Ectodermal cell (in vitro differentiated cells): ENCODE measurements around the gene HNRNPC.
"Not testable (repeated sequence)": the region's sequence is repeated elsewhere in the genome, so short reads cannot be mapped to it uniquely, and the experiment has no call there.

Experiments used
- H3K27ac ChIP-seq: 2 replicates; pipeline ENCODE4 v1.7.0; 2013; ENCODE audit warnings: mild to moderate bottlenecking, low read depth, low read length; ENCODE audit not compliant: insufficient read depth, poor library complexity, severe bottlenecking
- H3K27me3 ChIP-seq: 2 replicates; pipeline ENCODE4 v1.7.0; 2013; ENCODE audit warnings: mild to moderate bottlenecking, low read length; ENCODE audit not compliant: insufficient read depth, control insufficient read depth, poor library complexity, severe bottlenecking
- H3K36me3 ChIP-seq: one replicate; pipeline ENCODE4 v1.7.0; 2013; ENCODE audit warnings: low read length; ENCODE audit not compliant: control insufficient read depth, insufficient read depth
- H3K4me1 ChIP-seq: one replicate; pipeline ENCODE4 v1.7.0; 2013; ENCODE audit warnings: low read length; ENCODE audit not compliant: control insufficient read depth, insufficient read depth
- H3K4me3 ChIP-seq: 2 replicates; pipeline ENCODE4 v1.7.0; 2013; ENCODE audit warnings: low read depth, low read length, control low read depth; ENCODE audit not compliant: insufficient read depth
- H3K9me3 ChIP-seq: 2 replicates; pipeline ENCODE4 v1.7.0; 2013; ENCODE audit warnings: mild to moderate bottlenecking, low read length, moderate library complexity; ENCODE audit not compliant: control insufficient read depth
- WGBS, 2 experiments: methylation state at CpG; one replicate each; pipeline ENCODE4 v1.1.7; 2013; ENCODE audit warnings: missing lambda C conversion rate in 2 of 2; 5-methylcytosine and 5-hydroxymethylcytosine counted together

The HNRNPC gene

GRCh38 chr14:21215130-21215878 is 53.9 kb downstream of the HNRNPC start:
- no peak overlapping the region for H3K27ac ChIP-seq
- 97 to 98% methylated on average over 8 of the region's 8 CpGs for WGBS, 2 experiments
- no peaks in the 10 kb centered on the region for H3K9me3 ChIP-seq
- no peaks in the 10 kb centered on the region for H3K27me3 ChIP-seq
- no peak overlapping the region for H3K4me3 ChIP-seq
- peaks cover 34% of the 10 kb centered on the region for H3K36me3 ChIP-seq
- no peaks in the 10 kb centered on the region for H3K4me1 ChIP-seq

GRCh38 chr14:21213652-21214051 is 55.6 kb downstream of the HNRNPC start:
- Histone ChIP-seq H3K4me3 (no peak overlapping the region), H3K27me3 (no peaks in the 10 kb centered on the region), H3K4me1 (no peaks in the 10 kb centered on the region), H3K9me3 (no peaks in the 10 kb centered on the region), H3K27ac (no peak overlapping the region), H3K36me3 (peaks cover 46% of the 10 kb centered on the region)
- 91 to 100% methylated on average over 1 of the region's 1 CpG for WGBS, 2 experiments

GRCh38 chr14:21212824-21213223 is 56.4 kb downstream of the HNRNPC start:
- H3K4me1 ChIP-seq, H3K27me3 ChIP-seq, H3K4me3 ChIP-seq, H3K27ac ChIP-seq, H3K9me3 ChIP-seq: not testable (repeated sequence)
- H3K36me3 ChIP-seq: peaks cover 52% of the 10 kb centered on the region
- 97 to 99% methylated on average over 6 to 8 of the region's 8 CpGs for WGBS, 2 experiments

GRCh38 chr14:21211509-21211908 is 57.7 kb downstream of the HNRNPC start:
- no peaks in the 10 kb centered on the region for H3K27me3 ChIP-seq
- 91 to 95% methylated on average over 3 of the region's 3 CpGs for WGBS, 2 experiments
- H3K4me1 ChIP-seq: peaks cover 12% of the 10 kb centered on the region
- H3K27ac ChIP-seq: no peak overlapping the region
- H3K36me3 ChIP-seq: peaks cover 58% of the 10 kb centered on the region
- H3K4me3 ChIP-seq: no peak overlapping the region
- no peaks in the 10 kb centered on the region for H3K9me3 ChIP-seq

- WGBS, 2 experiments: 92 to 100% methylated on average over 1 of the region's 1 CpG
- H3K27me3 ChIP-seq: no peaks in the 10 kb centered on the region
- H3K36me3 ChIP-seq: peaks cover 50% of the 10 kb centered on the region
- H3K4me3 ChIP-seq: no peak overlapping the region
- H3K4me1 ChIP-seq: peaks cover 12% of the 10 kb centered on the region
- H3K27ac ChIP-seq: no peak overlapping the region
- H3K9me3 ChIP-seq: no peaks in the 10 kb centered on the region
Observed at GRCh38 chr14:21210023-21210422, 59.2 kb downstream of the HNRNPC start.

- Histone ChIP-seq H3K27ac (no peak overlapping the region), H3K36me3 (peaks cover 52% of the 10 kb centered on the region), H3K9me3 (no peaks in the 10 kb centered on the region), H3K27me3 (no peaks in the 10 kb centered on the region), H3K4me3 (no peak overlapping the region), H3K4me1 (peaks cover 12% of the 10 kb centered on the region)
- WGBS, 2 experiments: 92% methylated on average over 1 of the region's 1 CpG; no CpG with 5 or more reads in 1 of the 2 experiments
Observed at GRCh38 chr14:21209185-21209584, 60.1 kb downstream of the HNRNPC start.

- no peaks in the 10 kb centered on the region for H3K27me3 ChIP-seq
- H3K27ac ChIP-seq: no peak overlapping the region
- no peaks in the 10 kb centered on the region for H3K9me3 ChIP-seq
- H3K4me3 ChIP-seq: no peak overlapping the region
- peaks cover 52% of the 10 kb centered on the region for H3K36me3 ChIP-seq
- H3K4me1 ChIP-seq: peaks cover 12% of the 10 kb centered on the region
- 96 to 100% methylated on average over 4 of the region's 4 CpGs for whole genome bisulfite sequencing, 2 experiments
Observed at GRCh38 chr14:21208554-21208953, 60.7 kb downstream of the HNRNPC start.

- Histone ChIP-seq H3K27me3 (no peaks in the 10 kb centered on the region), H3K27ac (peak overlapping the region; percentile 23), H3K36me3 (peaks cover 39% of the 10 kb centered on the region), H3K9me3 (no peaks in the 10 kb centered on the region), H3K4me1 (peaks cover 12% of the 10 kb centered on the region), H3K4me3 (no peak overlapping the region)
- WGBS, 2 experiments: 90 to 92% methylated on average over 3 to 4 of the region's 4 CpGs
Observed at GRCh38 chr14:21206753-21207684, 62.2 kb downstream of the HNRNPC start.

- no peak overlapping the region for H3K27ac ChIP-seq
- peaks cover 29% of the 10 kb centered on the region for H3K36me3 ChIP-seq
- H3K27me3 ChIP-seq: no peaks in the 10 kb centered on the region
- H3K4me1 ChIP-seq: peaks cover 12% of the 10 kb centered on the region
- H3K4me3 ChIP-seq: no peak overlapping the region
- no peaks in the 10 kb centered on the region for H3K9me3 ChIP-seq
- 96% methylated on average over 12 of the region's 12 CpGs for WGBS, 2 experiments
Observed at GRCh38 chr14:21205678-21206581, 63.3 kb downstream of the HNRNPC start.
